H54 (cell line): ENCODE data around the gene SEPTIN12.

Source experiments
- DNase-seq: peaks from one replicate; pipeline ENCODE4 v3.0.0; 2011; ENCODE audit warnings: low spot score, mixed read lengths; ENCODE audit not compliant: insufficient read length
- FAIRE-seq: peaks from 3 replicates; lab custom pipeline; 2011; peaks lifted over from hg19 to GRCh38; lab: Jason Lieb, UNC
- POLR2A ChIP-seq: IDR thresholded peaks from 2 replicates; pipeline ENCODE4 v1.6.1; 2011; ENCODE audit warnings: low read depth, mild to moderate bottlenecking, low read length

SEPTIN12 gene, protein sequence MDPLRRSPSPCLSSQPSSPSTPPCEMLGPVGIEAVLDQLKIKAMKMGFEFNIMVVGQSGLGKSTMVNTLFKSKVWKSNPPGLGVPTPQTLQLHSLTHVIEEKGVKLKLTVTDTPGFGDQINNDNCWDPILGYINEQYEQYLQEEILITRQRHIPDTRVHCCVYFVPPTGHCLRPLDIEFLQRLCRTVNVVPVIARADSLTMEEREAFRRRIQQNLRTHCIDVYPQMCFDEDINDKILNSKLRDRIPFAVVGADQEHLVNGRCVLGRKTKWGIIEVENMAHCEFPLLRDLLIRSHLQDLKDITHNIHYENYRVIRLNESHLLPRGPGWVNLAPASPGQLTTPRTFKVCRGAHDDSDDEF

DNA sequence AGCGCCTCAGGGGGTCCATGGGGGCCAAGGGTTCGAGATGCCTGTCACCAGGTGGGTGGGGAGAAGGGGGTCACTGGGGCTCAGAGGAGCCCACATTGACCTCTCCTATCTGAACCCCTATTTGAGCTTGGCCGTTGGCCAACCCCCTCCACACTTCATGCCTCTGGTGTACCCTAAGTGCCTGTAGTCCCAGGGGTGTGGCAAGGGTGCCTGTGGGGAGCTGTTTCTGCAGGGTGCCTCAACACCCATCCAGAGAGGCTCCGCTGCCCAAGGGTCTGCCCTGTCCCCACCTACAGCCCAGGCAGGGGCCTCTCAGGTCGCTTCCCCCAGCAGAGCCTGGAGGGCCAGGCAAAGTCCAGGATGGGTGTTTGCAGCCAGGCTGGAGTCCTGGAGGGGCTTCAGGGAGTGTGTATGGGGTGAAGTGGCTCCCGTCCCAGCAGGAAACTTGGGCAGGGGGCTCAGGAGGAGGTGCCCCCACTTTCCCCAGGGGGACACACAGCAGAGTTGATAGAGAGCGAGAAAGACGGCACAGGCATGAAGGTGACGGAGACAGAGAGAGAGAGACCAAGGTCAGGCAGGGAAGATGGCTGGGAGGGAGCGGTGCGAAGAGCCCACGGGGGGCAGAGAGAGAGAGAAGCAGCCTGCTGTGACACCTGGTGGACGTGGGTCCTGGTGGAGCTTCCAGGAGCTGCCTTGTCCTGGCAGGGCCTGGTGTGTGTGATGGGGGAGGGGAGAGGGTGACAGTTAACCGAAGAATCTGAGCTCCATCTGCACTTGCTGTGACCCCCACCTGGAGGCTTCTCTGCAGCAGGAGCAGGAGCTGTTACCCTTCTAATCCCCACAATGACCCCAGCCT is at the start of gene SEPTIN12:
TSS of gene SEPTIN12 (minus strand) at position 719 of the 856 bp plus-strand sequence. CDS start at position 19, 700 bp downstream.
- FAIRE-seq = no peak
- no peak for TF ChIP-seq POLR2A
- DNase-seq = no peak

DNA sequence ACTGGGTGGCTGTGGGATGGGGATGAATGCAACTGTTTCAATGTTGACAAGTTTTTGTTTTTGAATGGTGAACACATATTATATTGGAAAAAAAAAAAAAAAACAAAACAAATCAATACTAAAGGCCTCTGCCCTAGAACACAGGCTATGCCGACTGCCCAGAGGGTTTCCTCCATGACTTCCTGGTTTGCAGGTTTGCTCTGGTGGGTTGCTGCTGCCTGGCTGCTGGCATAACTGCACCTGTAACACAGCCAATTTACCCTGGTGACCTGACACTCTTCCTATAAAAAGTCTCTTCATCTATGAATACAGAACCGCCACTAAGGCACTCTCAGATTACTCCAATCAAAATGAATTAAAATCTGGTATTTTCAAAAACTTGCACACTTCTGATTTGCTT is 48.6 kb upstream of the SEPTIN12 start:
- TF ChIP-seq POLR2A = no peak

DNA sequence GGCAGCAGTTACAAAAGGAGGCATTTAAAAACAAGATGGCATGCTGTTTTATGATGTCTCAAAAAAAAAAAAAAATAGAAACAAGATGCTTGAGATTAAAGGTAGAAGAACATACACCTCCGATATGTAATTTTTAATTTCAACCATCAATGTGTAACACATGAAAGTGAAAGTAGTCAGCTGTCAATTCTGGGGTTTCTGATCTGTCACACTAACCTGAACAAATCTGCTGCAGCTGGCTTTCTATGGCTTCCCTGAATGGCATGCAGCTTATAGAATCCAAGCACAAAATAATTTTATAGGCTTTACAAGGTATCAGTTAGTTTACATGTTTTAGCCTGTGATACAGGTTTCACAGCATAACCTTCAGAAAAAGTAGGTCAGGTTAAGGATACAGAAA is 45.4 kb upstream of the SEPTIN12 start:
- DNase-seq = no peak
- FAIRE-seq = no peak
- TF ChIP-seq POLR2A = no peak

More for the DNA sequence above, 48.6 kb upstream of the SEPTIN12 start:
- DNase-seq (no peak), FAIRE-seq (no peak)

DNA sequence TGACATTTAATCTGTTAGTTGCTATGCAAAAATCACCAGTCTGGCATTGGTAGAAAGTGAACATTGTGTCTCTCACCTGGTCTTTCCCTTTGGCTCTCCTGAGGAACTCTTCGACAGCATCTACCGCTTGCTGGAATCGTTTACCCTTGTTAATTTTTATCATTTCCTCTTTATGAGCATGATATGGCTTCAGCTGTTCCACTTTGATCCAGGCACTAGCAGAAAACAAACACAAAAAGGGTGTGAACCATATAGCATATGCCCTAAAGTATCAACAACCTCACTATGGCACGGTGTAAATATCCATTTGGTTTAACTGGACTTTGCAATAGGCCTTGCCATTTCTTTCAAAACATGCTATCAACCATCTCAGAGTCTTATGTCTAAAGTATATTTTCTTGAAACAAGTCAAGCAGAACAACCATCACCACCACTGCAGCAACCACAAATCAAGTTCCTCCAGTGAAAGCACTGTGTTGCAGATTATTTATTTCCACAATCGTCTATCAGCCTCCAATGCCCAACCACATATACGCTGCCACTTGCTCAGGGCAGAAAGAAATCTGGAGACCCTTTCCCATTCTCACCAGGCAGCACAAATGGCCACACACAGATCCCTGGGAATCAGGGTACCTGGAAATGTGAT is 44.7 kb upstream of the SEPTIN12 start:
- DNase-seq (no peak), FAIRE-seq (no peak)
- TF ChIP-seq POLR2A = no peak

DNA sequence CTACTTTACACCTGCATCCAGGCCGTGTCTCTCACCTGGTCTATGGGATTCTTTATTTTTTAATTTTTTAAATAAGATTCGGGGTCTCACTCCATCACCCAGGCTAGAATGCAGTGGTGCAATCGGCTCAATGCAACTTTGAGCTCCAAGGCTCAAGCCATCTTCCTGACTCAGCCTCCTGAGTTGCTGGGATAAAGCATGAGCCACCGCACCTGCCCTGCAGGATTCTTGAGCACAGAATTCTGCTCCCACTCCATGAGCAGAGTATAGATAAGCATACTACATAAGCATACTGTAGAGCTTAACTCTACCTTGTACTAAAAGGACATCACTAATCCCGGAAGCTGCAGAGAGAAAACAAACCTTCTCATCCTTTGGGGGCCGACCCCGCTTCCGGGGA is 43.5 kb upstream of the SEPTIN12 start:
- no peak for TF ChIP-seq POLR2A
- FAIRE-seq = no peak
- DNase-seq = no peak

DNA sequence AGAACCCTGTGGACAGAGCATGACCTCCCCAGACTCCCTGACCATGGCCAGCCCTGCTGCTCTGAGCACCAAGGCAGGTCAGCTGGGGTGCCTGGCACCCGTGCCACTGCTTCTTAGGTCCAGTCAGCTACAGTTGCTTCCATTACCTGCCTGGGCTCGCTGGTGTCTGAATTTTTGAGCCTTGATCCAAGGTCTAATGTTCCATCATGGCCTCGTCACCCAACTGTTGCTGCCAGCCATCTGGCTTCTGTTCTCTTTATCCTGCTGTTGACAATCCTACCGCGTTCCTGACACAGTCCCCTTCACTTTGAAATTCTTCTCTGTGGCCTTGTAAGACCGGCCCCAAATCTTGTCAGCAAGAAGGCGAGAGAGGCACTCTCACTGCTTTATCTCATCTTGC is 42.3 kb upstream of the SEPTIN12 start:
- DNase-seq (no peak), FAIRE-seq (no peak)
- no peak for TF ChIP-seq POLR2A

DNA sequence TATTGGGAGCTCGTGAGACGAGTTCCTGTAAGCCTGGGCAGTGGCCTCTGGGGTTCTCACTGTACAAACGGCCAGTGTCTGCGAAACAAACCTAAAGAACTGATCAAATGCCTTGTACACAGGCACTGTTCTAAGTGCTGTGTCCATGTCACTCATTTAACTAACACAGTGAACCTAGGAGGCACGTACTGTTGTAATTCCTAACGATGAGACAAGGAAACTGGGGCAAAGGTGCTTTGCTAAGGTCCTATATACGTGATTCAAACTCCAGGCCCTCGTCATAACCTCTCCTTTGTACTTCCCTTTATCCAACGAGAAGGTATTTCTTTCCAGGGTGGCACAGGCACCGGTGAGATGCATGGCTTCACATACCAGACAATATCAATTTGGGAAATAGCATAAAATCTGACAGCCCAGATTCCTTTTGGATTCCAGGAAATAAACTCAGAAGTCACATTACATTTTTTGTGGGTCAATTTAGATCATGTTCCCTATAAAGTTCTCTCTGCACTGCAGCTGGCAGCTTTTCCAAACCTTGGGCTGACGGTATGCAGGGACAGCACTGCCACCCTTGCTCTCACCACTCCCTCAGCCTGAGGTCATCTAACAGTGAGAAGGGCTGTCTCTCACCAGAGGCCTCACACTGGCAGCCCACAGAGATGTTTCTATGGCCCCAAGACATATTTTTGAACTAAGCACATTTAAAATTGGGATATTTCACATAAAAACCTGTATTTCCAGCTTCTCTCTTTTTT is 40.6 kb upstream of the SEPTIN12 start:
- no peak for TF ChIP-seq POLR2A
- DNase-seq (no peak), FAIRE-seq (no peak)

DNA sequence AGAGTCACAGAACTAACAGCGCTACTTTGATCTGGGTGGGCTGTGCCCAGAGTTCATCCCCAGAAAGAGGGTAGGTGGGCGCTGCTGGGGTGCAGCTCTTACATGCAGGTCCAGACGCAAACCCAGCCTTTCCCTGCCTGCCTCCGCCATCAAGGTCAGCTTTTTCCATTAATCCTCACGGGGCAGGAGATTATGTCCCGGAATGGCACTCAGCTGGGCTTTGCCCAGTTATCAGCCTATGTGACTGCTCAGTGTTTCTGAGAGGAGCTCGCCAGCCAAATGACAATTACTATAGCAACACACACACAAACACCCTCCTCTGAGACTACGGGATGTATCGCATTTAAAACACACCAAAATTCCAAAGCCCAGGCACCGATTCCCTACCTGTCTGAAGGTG is 38.8 kb upstream of the SEPTIN12 start:
- DNase-seq (no peak), FAIRE-seq (no peak)
- TF ChIP-seq POLR2A = no peak

DNA sequence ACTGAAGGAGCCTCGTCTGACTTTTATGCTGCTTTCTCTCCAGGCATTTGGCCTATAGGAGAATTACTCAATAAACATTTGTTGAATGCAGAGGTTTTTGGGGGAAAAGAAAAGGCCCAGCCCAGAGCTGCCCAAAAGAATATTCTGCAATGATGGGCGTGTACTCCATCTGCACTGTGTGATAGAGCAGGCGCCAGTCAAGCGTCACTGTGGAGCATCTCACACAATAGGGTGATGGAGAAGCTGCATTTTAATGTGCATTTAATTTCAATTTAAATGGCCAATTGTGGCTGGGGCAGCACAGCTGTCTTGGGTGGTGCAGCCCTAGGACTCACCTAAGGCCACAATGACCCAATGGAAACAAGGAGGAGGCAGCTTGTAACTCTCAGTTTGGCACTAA is 38.4 kb upstream of the SEPTIN12 start:
- FAIRE-seq = no peak
- no peak for DNase-seq
- TF ChIP-seq POLR2A = no peak

DNA sequence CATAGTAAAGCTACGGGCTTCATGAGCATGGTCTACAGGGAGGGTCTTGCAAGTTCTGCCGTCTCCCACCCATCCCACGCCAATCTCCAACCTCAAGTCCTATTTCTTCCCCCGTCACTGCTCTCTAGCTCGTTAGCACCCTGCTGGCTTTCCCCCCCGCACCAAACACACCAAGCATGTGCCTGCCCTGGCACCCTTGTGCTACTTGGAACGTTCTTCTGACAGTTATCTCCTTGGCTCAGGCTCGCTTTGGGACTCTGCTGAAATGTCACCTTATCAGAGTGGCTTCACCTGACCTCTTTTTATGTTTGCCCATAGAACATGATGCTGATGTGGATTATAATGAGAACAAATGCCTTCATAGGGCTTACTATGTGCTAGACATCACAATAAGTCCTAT is 37.1 kb upstream of the SEPTIN12 start:
- FAIRE-seq = no peak
- no peak for TF ChIP-seq POLR2A
- DNase-seq = no peak

DNA sequence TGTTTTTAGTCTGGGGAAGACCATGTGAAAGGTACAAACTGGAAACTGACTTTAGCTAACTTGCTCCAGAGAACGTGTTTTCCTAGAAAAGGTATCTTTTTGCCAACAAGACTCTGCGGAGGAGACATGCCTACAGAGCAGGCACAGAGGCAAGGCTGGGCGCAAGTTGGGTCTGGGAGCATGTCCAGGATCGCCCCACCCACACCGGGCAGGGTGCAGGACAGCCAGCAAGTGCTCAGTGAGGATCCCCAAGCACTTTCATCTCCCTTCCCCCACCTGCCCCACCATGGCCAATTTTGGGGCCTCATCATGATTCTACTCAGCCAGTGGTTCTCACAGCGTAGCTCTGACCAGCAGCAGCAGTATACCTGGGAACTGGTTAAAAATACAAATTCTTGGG is 32.5 kb upstream of the SEPTIN12 start:
- no peak for DNase-seq
- no peak for TF ChIP-seq POLR2A
- FAIRE-seq = no peak

DNA sequence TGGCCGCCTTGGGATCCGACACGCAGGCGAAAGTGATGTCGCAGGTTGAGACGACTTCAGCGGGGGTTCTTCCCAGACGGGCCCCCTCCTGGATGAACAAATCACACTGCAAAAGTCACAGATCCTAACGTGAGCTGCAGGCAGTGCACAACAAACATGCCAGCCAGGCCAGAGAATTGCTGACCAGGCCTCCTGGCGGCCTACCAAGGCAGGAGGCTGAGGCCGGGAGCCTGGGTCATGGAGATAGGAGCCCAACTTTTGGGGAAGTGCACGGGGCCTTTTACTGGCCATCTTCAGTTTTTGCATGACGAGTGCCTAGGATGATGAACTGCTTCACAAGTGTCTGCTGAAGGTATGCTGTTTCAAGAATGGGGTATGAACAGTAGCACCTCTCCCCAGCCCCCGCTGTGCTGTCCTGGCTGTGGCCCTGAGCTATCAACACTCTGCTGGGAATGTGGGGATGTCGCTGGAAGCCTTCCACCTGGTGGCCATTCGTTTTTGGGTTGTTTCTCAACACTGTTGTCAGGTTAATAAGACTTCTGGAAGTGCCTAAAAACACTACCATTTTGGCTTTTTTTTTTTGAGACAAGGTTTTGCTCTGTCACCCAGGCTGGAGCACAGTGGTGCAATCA is 26.5 kb upstream of the SEPTIN12 start:
- no peak for DNase-seq
- TF ChIP-seq POLR2A = no peak
- no peak for FAIRE-seq

DNA sequence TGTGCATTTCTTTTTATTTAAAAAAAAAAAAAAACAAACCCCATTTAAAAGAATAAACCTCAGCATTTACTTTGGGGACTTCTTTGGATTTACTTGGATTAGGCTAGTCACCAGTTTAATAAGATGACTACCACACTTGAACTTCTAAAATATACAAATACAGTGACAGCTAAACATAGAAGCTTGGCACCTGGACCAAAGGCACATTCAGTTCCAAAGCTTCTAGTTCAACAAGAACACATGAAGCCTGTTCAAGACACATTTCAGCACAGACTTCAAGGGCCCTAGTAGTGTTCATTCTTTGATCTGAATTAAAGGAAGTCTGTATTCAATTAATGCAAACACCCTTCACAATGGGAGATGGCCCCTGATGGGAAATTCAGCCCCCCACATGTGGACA is 25.9 kb upstream of the SEPTIN12 start:
- TF ChIP-seq POLR2A = no peak
- DNase-seq (no peak), FAIRE-seq (no peak)
